ENCODE measurements around the gene SEC22C.

DNA sequence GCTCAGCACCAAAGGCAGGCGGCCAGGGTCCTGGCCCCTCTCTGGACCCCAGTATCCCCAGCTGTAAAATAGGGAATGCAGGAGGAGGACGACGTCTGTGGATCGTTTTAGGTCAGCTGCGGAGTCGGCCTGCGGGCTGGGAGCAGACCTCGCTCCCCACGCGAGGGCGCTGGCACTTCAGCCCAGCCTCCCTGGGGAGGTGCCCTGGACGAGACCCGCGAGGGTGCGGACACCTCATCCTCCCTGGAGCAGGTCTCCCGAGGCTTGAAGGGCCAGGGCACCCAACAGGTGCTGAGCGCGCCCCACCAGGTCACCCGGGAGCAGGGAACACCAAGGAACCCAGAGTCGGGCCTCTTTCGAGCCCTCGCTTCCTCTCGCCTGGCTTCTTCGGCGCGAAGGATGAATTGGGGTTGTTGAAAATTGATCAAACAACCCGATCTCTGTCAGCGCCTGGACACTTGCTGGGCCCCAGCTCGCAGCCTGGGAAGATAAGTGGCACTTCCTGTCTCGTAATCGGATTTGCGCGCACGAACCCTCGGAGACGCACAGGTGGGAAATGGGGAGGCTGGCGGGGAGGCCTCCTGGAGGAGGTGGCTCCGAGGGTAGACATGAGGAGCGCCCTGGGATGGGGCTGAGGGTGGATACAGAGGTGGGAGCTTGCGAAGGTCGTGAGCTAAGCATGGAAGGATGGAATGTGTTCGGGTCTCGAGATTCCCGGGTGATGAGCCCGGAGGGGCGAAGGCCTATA is 79.9 kb downstream of the SEC22C start:
- TF ChIP-seq, protein P1, sequence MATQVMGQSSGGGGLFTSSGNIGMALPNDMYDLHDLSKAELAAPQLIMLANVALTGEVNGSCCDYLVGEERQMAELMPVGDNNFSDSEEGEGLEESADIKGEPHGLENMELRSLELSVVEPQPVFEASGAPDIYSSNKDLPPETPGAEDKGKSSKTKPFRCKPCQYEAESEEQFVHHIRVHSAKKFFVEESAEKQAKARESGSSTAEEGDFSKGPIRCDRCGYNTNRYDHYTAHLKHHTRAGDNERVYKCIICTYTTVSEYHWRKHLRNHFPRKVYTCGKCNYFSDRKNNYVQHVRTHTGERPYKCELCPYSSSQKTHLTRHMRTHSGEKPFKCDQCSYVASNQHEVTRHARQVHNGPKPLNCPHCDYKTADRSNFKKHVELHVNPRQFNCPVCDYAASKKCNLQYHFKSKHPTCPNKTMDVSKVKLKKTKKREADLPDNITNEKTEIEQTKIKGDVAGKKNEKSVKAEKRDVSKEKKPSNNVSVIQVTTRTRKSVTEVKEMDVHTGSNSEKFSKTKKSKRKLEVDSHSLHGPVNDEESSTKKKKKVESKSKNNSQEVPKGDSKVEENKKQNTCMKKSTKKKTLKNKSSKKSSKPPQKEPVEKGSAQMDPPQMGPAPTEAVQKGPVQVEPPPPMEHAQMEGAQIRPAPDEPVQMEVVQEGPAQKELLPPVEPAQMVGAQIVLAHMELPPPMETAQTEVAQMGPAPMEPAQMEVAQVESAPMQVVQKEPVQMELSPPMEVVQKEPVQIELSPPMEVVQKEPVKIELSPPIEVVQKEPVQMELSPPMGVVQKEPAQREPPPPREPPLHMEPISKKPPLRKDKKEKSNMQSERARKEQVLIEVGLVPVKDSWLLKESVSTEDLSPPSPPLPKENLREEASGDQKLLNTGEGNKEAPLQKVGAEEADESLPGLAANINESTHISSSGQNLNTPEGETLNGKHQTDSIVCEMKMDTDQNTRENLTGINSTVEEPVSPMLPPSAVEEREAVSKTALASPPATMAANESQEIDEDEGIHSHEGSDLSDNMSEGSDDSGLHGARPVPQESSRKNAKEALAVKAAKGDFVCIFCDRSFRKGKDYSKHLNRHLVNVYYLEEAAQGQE (IDR thresholded peaks at IDR 0.05; ENCODE audit: low read depth, low read length), result no peak
- TF ChIP-seq, protein P2, sequence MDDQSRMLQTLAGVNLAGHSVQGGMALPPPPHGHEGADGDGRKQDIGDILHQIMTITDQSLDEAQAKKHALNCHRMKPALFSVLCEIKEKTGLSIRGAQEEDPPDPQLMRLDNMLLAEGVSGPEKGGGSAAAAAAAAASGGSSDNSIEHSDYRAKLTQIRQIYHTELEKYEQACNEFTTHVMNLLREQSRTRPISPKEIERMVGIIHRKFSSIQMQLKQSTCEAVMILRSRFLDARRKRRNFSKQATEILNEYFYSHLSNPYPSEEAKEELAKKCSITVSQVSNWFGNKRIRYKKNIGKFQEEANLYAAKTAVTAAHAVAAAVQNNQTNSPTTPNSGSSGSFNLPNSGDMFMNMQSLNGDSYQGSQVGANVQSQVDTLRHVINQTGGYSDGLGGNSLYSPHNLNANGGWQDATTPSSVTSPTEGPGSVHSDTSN (IDR thresholded peaks at IDR 0.05), result no peak
- TF ChIP-seq, protein P3, sequence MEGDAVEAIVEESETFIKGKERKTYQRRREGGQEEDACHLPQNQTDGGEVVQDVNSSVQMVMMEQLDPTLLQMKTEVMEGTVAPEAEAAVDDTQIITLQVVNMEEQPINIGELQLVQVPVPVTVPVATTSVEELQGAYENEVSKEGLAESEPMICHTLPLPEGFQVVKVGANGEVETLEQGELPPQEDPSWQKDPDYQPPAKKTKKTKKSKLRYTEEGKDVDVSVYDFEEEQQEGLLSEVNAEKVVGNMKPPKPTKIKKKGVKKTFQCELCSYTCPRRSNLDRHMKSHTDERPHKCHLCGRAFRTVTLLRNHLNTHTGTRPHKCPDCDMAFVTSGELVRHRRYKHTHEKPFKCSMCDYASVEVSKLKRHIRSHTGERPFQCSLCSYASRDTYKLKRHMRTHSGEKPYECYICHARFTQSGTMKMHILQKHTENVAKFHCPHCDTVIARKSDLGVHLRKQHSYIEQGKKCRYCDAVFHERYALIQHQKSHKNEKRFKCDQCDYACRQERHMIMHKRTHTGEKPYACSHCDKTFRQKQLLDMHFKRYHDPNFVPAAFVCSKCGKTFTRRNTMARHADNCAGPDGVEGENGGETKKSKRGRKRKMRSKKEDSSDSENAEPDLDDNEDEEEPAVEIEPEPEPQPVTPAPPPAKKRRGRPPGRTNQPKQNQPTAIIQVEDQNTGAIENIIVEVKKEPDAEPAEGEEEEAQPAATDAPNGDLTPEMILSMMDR (IDR thresholded peaks at IDR 0.05), result peak; percentile 46

Data from SK-N-SH (cell line).